NAMALWA (cell line): ENCODE results near the gene C12orf60.
"Not testable (repeated sequence)": the region's sequence is repeated elsewhere in the genome, so short reads cannot be mapped to it uniquely, and the experiment has no call there.

ENCODE experiments used
- DNase-seq: peaks from one replicate; pipeline ENCODE4 v3.0.0-alpha.2; 2015; ENCODE audit warnings: low spot score

The C12orf60 gene, protein sequence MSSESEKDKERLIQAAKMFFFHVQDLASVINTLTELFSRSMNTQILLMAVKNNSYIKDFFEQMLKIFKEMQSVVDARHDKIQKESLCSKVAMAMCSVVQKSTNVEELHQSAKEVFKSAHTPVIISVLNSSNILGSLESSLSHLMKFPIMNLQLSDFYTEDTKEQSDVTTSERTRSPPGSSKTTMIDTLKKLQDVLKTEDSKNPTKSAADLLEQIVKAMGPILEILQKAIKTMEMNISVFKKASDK

DNA sequence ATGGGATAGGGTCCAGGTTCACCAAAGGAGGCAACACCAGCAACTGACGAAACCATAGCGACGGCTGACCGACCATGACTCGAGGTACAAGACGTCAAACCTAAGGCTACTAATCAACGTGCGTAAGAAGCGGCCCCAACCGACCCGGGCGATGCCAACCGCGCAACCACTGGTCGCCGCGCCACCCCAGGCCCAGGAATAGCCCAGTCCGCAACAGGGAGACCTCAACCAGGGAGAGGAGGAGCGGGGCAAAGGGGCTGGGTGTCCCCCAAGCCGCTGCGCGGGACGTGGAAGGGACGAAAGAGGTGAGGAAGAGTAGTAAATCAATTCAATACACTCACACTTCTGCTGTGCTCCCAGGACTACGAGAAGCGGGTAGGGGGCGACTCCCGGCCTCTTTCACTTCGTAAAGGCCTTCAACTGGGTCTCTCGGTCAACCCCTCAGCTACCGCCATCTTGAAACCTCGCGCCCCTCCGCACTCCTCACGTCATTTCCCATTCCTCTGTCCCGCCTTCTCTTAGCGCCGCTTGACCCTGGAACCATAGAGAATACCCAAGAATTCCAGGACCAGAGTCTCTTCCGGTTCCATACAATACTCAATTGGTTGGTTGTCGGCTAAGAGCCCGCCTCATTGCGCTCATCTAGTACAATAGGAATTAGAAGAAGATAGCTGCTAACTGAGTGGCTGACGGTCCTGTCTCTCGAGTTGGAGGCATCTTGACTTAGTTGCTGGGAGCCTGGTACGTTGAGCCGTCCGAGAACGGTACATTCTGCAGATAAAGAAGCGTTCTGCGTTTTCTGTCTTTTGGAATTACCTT lies at the start of gene C12orf60, which contains the start of gene WBP11:
Gene C12orf60 (plus strand): TSS at position 660 of the 819 bp plus-strand sequence. CDS start 19,266 bp downstream, outside the sequence.
Gene WBP11 (minus strand): TSS at position 468 of the 819 bp plus-strand sequence. CDS start 2,095 bp downstream, outside the sequence.
- peak; percentile 100 for DNase-seq

GRCh38 chr12:14756334-14757143 lies 46.9 kb upstream of the C12orf60 start:
- DNase-seq = peak; percentile 49

GRCh38 chr12:14759711-14760280 lies 43.7 kb upstream of the C12orf60 start:
- not testable (repeated sequence) for DNase-seq

GRCh38 chr12:14765398-14765797 lies 38.1 kb upstream of the C12orf60 start:
- DNase-seq = no peak

GRCh38 chr12:14766020-14766419 lies 37.5 kb upstream of the C12orf60 start:
- not testable (repeated sequence) for DNase-seq

GRCh38 chr12:14766649-14767215 lies 36.7 kb upstream of the C12orf60 start:
- DNase-seq = no peak

- no peak for DNase-seq
These were observed 35.9 kb upstream of the C12orf60 start for GRCh38 chr12:14767617-14768016.

DNA sequence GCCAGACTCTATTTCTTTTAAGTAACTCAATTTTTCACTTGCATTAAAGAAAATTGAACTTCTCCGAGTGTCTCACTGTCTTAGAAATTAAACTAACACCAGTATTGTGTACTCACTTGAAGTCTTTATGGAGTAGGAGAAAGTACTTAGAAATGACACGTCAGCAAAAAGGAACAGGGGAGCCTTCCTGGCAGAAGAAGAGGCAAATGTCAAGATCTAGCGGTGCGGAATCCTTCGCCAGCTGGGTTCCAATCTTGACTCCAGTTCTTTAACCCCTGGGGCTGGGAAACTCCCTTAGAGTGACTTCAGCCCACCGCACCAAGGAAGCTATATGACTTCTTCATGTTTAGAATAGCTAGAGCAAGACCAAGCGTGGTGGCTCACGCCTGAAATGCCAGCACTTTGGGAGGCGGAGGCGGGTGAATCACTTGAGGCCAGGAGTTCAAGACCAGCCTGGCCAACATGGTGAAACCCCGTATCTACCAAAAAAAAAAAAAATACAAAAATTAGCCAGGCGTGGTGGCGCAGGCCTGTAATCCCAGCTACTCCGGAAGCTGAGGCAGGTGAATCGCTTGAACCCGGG lies 34.6 kb upstream of the C12orf60 start:
- peak; percentile 36 for DNase-seq

DNA sequence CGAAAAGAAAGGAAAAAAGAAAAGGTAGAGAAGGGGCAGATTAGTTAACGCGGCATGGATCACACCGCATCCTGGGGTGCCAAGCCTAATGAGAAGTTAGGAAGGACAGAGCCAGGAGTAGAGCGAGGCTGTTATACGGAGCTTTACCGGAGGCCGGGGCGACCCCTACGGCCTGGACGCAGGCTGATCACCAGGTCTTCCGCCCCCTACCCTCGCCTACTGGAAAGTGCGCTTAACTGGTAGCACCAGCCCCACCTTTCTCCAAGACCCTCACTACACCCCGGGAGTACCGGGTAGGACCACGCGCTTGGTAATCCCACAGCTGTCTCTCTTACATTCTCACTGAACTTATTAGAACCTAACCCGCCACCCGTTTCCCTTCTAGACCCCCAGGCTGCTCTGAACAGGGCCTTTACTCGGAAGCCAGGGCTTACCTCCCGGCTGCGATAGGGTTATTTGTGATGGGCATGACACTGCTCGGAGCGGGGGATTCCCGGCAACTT lies 34.0 kb upstream of the C12orf60 start:
- no peak for DNase-seq

DNA sequence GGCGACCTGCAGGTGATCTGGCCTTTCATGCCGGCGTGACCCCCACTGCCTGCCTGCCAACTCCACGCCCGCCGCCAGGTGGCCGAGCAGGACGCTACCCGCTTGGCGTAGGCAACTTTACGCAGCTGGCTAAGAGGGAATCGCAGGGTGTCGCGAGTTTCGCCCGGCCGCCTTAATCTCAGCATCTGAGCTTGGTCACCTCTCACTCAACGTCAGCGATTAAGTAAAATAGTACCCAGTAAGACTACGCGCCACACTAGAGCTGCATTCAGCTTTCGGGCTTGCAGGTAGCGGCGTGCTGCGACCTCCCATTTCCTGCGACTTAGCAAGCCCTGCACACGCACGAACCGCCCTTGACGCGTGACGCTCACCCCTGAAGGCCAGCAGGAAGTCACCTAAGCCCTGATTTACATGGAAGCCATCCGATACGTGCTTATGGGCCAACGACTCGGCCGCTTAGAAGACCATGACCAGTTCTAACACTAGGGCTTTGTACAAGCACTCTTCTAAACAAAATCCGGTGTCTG lies 33.4 kb upstream of the C12orf60 start:
- peak; percentile 96 for DNase-seq

GRCh38 chr12:14770496-14771461 lies 32.7 kb upstream of the C12orf60 start:
- DNase-seq = peak; percentile 96

DNA sequence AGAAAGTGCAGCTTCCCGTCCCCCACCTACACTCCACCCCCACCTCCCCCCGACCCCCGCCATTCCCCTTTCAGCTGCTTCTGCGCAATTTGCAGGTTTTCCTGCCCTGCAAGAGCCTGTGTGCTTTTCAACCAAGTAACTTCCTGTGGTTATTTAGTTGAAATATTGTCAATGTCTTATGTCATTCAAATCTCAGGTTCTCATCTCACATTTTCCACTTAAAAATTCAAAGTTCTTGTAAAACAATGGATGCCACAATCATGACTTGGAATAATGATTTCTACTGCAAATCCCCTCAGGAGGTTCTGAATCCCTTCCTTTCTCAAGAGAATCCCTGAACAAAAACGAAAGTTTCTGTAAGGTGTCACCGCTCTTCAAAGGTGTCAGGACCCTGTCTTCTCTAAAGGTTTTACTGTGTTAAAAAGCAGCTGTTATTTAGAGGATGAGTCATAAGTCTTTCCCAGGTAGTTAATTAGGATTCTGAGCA lies 31.8 kb upstream of the C12orf60 start:
- peak; percentile 40 for DNase-seq

DNA sequence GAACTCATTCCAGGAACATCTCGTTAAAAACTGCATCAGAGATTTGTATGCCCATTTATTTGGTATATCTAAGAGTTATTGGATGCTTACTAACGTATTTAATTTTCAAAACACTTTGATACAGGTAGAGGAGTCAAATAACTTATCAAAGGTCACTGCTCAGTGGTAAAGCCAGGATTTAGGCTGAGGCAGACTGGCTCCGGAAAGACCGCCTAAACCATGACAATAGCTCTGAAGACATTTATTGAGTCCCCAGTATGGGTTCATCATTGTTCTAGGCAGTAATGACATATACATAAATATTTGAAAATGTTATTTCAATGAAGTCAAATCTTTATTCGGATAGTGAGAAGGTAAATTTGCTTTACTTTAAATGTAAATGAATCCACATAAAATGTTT lies 30.5 kb upstream of the C12orf60 start:
- no peak for DNase-seq

- DNase-seq = no peak
These were observed 29.8 kb upstream of the C12orf60 start for GRCh38 chr12:14773685-14774073.

DNA sequence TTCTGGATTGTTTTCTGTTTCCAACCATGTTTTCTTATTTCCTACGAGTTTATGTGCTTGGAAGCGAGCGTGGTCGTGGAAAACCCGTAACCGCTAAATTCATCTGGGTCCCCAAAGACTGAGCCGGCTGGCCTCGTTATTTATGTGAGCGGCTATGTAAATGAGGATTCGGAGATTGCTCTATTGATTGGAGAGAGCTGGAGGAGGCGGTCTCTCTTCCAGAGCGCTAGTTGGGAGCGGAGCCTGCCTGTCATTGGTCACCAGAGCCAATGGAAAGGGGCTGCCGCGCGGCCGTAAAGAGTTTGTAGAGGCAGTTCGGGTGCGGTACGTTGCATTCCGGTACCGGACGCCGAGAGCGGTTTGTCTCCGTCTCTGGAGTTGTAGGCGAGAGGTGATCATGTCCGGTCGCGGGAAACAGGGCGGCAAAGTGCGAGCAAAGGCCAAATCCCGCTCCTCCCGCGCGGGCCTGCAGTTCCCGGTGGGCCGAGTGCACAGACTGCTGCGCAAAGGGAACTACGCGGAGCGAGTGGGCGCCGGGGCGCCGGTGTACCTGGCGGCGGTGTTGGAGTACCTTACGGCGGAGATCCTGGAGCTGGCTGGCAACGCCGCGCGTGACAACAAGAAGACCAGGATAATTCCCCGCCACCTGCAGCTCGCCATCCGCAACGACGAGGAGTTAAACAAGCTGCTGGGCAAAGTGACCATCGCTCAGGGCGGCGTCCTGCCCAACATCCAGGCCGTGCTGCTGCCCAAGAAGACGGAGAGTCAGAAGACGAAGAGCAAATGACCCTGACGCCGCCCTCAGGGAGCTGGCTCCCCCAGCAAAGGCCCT lies 29.2 kb upstream of the C12orf60 start:
- no peak for DNase-seq

- no peak for DNase-seq
These were observed 28.4 kb upstream of the C12orf60 start for GRCh38 chr12:14774906-14775635.

DNA sequence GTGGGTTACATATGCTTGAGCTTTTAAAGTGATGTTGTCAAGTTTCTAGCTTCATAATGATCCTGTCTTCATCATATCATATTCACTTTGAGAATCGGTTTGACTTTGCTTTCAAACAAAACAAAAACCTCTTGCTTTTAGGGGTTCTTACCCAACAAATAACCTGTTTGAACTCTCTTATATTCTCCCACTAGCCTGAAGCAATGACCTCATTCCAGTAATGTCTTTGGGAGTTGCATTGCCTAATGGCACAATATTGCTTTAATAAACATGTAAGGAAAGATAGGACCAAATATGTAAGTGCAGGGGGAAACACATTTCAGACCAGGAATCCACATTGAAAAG lies 27.9 kb upstream of the C12orf60 start:
- DNase-seq = no peak
